Measurements from ENCODE around the gene CCN6. TPM values are rescaled to one million over a fixed set of nuclear protein-coding genes. Genes with fewer than 3 reads are reported as not detected.

The CCN6 gene
- total RNA-seq, 4 donors from 2014 or later, result 0.56 TPM; not detected in 3

DNA sequence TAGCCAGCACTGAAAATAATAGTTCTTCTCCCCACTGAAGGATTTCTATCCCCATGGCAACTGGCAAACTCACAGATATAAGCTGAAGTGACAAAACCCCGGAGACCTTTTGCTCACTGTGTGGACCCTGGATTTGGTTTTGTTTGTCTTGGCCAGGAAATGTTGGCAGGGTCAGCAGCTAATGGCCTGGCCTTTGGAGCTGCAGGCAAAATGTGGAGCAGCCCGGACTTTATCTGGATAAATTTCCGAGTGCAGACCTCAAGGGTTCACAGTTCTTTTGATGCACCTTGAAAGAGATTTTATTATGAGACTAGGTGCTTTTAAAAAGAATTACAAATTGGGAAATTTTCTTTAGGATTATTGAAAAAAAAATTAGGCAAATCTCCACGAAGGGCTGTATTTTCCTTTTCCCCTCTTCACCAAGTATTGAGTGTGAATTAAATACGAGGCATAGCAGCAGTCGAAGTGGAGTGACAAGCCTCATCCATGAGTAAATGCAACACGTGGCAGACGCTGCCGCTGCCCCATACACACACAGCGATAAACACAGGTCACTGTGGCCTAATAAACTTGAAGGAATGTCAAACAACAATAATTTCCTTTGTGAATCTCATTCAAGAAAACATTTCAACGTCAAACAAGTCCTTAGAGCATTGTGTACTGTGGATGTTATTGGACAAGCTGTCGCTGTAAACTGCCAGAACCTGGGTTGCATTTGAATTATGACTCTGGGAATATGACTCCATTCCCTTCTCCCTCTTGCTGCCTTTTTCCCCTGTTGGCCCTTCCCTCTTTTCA, 35.1 kb upstream of the CCN6 start:
- TF ChIP-seq, protein P1, sequence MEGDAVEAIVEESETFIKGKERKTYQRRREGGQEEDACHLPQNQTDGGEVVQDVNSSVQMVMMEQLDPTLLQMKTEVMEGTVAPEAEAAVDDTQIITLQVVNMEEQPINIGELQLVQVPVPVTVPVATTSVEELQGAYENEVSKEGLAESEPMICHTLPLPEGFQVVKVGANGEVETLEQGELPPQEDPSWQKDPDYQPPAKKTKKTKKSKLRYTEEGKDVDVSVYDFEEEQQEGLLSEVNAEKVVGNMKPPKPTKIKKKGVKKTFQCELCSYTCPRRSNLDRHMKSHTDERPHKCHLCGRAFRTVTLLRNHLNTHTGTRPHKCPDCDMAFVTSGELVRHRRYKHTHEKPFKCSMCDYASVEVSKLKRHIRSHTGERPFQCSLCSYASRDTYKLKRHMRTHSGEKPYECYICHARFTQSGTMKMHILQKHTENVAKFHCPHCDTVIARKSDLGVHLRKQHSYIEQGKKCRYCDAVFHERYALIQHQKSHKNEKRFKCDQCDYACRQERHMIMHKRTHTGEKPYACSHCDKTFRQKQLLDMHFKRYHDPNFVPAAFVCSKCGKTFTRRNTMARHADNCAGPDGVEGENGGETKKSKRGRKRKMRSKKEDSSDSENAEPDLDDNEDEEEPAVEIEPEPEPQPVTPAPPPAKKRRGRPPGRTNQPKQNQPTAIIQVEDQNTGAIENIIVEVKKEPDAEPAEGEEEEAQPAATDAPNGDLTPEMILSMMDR (IDR thresholded peaks at IDR 0.05), result no peak
- ATAC-seq (ENCODE audit: low FRiP score), result no peak
- no peak for DNase-seq (ENCODE audit: low spot score)

DNA sequence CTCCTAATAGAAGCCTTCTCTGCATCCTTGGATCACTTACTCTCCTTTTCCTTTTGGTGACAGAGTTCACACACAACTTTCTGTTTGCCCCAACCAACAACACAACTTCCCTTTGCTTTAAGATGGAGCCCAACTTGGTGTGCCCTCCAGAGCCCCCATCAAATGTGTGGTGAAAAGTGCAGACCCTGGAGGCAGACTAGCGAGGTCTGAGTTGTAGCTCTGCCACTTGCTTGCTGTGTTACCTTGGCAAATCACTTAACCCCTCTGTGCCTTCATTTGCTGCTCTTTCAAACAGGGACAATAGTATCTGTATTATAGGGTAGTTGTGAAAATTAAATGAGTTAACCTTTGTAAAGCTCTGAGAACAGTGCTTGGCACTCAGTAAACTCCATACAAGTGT, 34.3 kb upstream of the CCN6 start:
- TF ChIP-seq, protein P1 (IDR thresholded peaks at IDR 0.05), result no peak
- ATAC-seq (ENCODE audit: low FRiP score) (no peak), DNase-seq (ENCODE audit: low spot score) (no peak)

DNA sequence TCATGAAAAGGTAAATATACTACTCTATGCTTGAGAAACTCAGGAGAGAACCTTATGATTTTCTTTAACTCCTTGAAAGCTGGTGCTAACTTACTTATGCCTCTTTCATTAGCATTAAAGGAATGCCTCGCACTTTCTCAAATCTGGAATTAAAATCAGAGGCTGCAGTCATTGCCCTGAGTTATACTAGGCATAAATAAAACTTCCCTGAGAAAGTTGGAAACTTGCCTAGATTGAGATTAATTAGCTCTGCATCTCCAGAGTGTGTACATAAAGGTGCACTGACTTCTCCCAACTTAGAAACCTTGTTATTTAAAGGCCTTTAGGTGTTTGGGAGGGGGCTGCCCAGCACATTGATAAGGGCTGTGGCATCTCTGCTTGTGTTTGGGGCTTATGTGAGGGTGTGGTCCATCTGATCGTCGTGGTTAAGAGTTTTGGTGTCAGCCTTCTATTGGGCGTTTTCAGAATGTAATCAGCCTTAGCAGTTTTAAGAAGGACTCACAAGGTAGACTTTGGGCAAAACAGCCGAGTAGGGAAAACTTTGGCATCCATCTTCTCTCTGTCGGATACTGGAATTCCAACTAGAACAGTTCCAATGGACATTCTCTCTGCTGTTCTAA, 32.1 kb upstream of the CCN6 start:
- no peak for DNase-seq (ENCODE audit: low spot score)
- ATAC-seq (ENCODE audit: low FRiP score), result no peak
- TF ChIP-seq, protein P1 (IDR thresholded peaks at IDR 0.05), result no peak

DNA sequence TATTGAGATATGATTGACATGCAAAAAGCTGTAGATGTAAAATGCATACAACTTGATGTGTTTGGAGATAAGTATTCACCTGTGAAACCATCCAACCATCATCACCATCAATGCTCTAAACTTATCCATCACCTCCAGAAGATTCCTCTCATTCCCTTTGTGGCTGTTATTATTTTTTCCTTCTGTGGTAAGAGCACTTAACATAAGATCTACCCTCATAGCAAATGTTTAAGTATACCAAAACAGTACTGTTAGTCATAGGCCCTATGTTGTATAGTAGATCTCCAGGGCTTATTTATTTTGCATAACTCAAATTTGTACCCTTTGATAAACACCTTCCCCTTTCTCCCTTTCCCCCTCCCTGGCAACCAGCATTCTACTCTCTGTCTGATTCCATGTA, 31.2 kb upstream of the CCN6 start:
- TF ChIP-seq, protein P1 (IDR thresholded peaks at IDR 0.05), result no peak
- no peak for ATAC-seq (ENCODE audit: low FRiP score)
- DNase-seq (ENCODE audit: low spot score), result no peak

DNA sequence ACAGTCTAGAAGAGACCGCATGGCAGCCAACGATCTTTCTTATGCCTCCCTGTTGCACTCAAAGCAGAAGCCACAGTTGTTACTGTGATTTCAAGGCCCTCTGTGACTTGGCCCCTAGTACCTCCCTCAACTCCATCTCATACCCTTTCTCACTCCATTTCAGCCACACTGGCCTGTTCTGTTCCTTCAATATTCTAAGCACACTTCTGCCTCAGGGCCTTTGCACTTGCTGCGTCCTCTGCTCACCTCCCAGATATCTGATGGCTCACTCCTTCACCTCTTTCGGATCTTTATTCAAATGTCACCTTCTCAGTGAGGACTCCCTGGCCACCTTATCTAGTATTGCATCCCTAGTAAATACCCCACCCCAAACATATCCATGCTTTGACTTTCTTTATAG, 29.4 kb upstream of the CCN6 start:
- no peak for DNase-seq (ENCODE audit: low spot score)
- TF ChIP-seq, protein P1 (IDR thresholded peaks at IDR 0.05), result no peak
- no peak for ATAC-seq (ENCODE audit: low FRiP score)

DNA sequence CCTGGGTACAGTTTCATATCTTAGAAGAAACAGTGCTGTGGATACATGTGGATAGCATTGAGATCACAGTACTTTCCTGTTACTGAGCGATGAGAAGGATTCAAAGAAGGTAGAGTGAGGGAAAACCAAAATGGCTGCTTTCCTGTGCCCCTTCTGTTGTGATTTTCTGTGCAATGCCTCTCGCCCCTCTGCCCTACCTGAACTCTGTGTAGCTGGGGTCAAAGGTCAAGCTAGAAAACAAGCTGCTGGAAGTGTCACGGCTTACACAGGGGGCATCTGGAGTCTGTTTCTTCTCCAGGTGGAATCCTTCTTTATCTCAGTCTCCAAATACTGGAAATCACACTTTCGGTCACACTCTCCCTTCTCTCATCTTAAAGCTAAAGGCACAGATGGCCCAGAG, 27.0 kb upstream of the CCN6 start:
- DNase-seq (ENCODE audit: low spot score) (no peak), ATAC-seq (ENCODE audit: low FRiP score) (no peak)
- TF ChIP-seq, protein P1 (IDR thresholded peaks at IDR 0.05), result no peak

Measured in omental fat pad (tissue), 4 donors.